ENCODE measurements around the gene SSH2. TPM values are rescaled to one million over a fixed set of nuclear protein-coding genes. Genes with fewer than 3 reads are reported as not detected.
A peak's percentile ranks its signal among the peaks of the same experiment; 100 is the strongest.

Gene SSH2
- total and polyA plus RNA-seq, 2 of the 13 experiments (the other 11 are each of a cell fraction or from before 2014, with no cell fraction given), result 6.0 to 6.4 TPM

DNA sequence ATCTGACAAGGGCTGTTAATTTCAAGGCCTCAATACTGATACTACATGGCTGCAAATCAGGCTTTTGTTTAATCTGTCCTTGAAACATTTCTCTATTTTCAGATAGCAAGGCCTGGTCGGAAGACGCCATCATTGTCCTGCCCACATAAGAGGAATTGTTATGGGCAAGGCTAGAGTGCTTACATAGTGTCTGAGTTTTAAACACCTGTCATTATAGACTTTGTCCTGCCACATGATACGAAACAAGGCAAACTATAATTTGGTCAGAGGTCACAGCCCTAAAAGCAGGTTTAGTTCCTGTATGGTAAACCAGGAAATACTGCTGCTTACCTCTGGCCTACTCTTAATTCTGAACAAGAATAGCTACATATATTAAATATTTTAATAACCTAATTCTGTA lies 104.4 kb downstream of the SSH2 start (continued):
- TF ChIP-seq IKZF4 (CRISPR knock-in tag; IDR thresholded peaks at IDR 0.05; ENCODE audit: borderline replicate concordance, low read depth, not compliant biosample characterization), result no peak
- TF ChIP-seq ZNF501 (CRISPR knock-in tag; IDR thresholded peaks at IDR 0.05), result no peak
- no peak for TF ChIP-seq RNF2 (conservative IDR thresholded peaks at IDR 0.05; ENCODE audit: low read depth)
- peak; percentile 65; the same call in 1 of the 2 replicates for TF ChIP-seq ELF3 (CRISPR knock-in tag; IDR thresholded peaks at IDR 0.05)
- TF ChIP-seq SSRP1 (CRISPR knock-in tag; IDR thresholded peaks at IDR 0.05), result no peak
- TF ChIP-seq YEATS2 (CRISPR knock-in tag; IDR thresholded peaks at IDR 0.05; ENCODE audit: borderline replicate concordance), result no peak
- TF ChIP-seq FLYWCH1 (CRISPR knock-in tag; IDR thresholded peaks at IDR 0.05), result no peak
- peak; percentile 92 for TF ChIP-seq PPARG (CRISPR knock-in tag; conservative IDR thresholded peaks at IDR 0.05)
- TF ChIP-seq CHD4 (IDR thresholded peaks at IDR 0.05; ENCODE audit: borderline replicate concordance, low read length), result no peak
- no peak for TF ChIP-seq SOX6 (IDR thresholded peaks at IDR 0.05)
- TF ChIP-seq SOX6 (CRISPR knock-in tag; IDR thresholded peaks at IDR 0.05), result no peak
- TF ChIP-seq SAP130 (CRISPR knock-in tag; IDR thresholded peaks at IDR 0.05; ENCODE audit: low read depth), result 0 out of 2 replicates have a peak, but pooled peaks have one; percentile 16
- no peak for TF ChIP-seq CCDC6 (CRISPR knock-in tag; IDR thresholded peaks at IDR 0.05)
- TF ChIP-seq AGO1 (IDR thresholded peaks at IDR 0.05; ENCODE audit: low read depth, low read length, poor library complexity, severe bottlenecking), result no peak
- TF ChIP-seq ZNF629 (CRISPR knock-in tag; conservative IDR thresholded peaks at IDR 0.05), result no peak
- TF ChIP-seq HNF4A (CRISPR knock-in tag; IDR thresholded peaks at IDR 0.05), result 0 out of 2 replicates have a peak, but pooled peaks have one; percentile 20
- peak; percentile 65; the same call in 1 of the 2 replicates for TF ChIP-seq RXRB (CRISPR knock-in tag; IDR thresholded peaks at IDR 0.05; ENCODE audit: borderline replicate concordance)

GRCh38 chr17:29821897-29822296 lies 108.1 kb downstream of the SSH2 start:
- no peaks in the 10 kb centered on the region for H3K36me3 ChIP-seq (replicated peaks in 1 of 2; ENCODE audit: control insufficient read depth in 1 of 2, insufficient read depth in 2 of 2, low read length in 2 of 2)
- no peak overlapping the region for H3K9ac ChIP-seq (ENCODE audit: insufficient read depth, low read depth, low read length)
- ChIA-PET CTCF (ENCODE audit: low intra/inter-chr PET ratio, low total read pairs) (no interaction called here), POLR2A (no interaction called here)
- H3K4me2 ChIP-seq (ENCODE audit: low read depth, low read length), result no peak overlapping the region
- no peak for FAIRE-seq
- BruUV-seq (replicated peaks), result no TSS peak
- no peak for ATAC-seq
- WGBS (ENCODE audit: low lambda C conversion rate), result 100% methylated on average over 1 of the region's 1 CpG
- no peaks in the 10 kb centered on the region for H3K9me3 ChIP-seq (ENCODE audit: low read length)
- H3K27me3 ChIP-seq (ENCODE audit: control insufficient read depth in 1 of 2, insufficient read depth in 2 of 2, low read length in 2 of 2), result no peaks in the 10 kb centered on the region
- no peaks in the 10 kb centered on the region for H4K20me1 ChIP-seq (ENCODE audit: insufficient read depth, low read length)
- no peak overlapping the region for H3K27ac ChIP-seq (ENCODE audit: extremely low read length, insufficient read depth, low read length)
- TF ChIP-seq GZF1 (CRISPR knock-in tag; IDR thresholded peaks at IDR 0.05) (no peak), ZNF382 (CRISPR knock-in tag; IDR thresholded peaks at IDR 0.05; ENCODE audit: borderline replicate concordance) (no peak)
- H3K4me1 ChIP-seq (ENCODE audit: insufficient read depth, low read length), result peaks cover 15% of the 10 kb centered on the region
- H3K4me3 ChIP-seq (replicated peaks in 1 of 3; ENCODE audit: insufficient read depth in 1 of 3, low read depth in 2 of 3, low read length in 3 of 3), result no peak overlapping the region
- no peaks in the 10 kb centered on the region for H3K79me2 ChIP-seq (ENCODE audit: insufficient read depth, low read length)
- in situ Hi-C loops (cut with HindIII; ENCODE audit: extremely low pct_ligation_motif_present, low pct_unique_long_range_greater_than_20kb) (no loop called here), intact Hi-C loops (cut with micrococcal nuclease; ENCODE audit: unreplicated experiment) (no loop called here)
- DNase-seq (ENCODE audit: low spot score), result no peak
- no peak overlapping the region for H2AFZ ChIP-seq (ENCODE audit: low read length)

All from HepG2 (cell line).